Endodermal cell (in vitro differentiated cells): ENCODE measurements around the gene KAT7. TPM values are rescaled to one million over a fixed set of nuclear protein-coding genes. Genes with fewer than 3 reads are reported as not detected.

ENCODE experiments used
- DNase-seq: peaks from one replicate; pipeline ENCODE4 v3.0.0-alpha.2; 2017
- H3K27ac ChIP-seq: 2 replicates; pipeline ENCODE4 v1.5.1; 2013; ENCODE audit warnings: mild to moderate bottlenecking, low read depth, low read length, moderate library complexity
- H3K27me3 ChIP-seq: 2 replicates; pipeline ENCODE4 v1.6.1; 2013; ENCODE audit warnings: mild to moderate bottlenecking, low read length, moderate library complexity; ENCODE audit not compliant: insufficient read depth, control insufficient read depth, poor library complexity, severe bottlenecking
- H3K36me3 ChIP-seq: 2 replicates; pipeline ENCODE4 v1.7.0; 2013; ENCODE audit warnings: mild to moderate bottlenecking, low read length, moderate library complexity; ENCODE audit not compliant: control insufficient read depth, insufficient read depth
- H3K4me1 ChIP-seq: one replicate; pipeline ENCODE4 v1.7.0; 2013; ENCODE audit warnings: low read length; ENCODE audit not compliant: control insufficient read depth, insufficient read depth
- H3K4me3 ChIP-seq: 2 replicates; pipeline ENCODE4 v1.5.1; 2013; ENCODE audit warnings: mild to moderate bottlenecking, low read length, moderate library complexity
- H3K9ac ChIP-seq: 2 replicates; pipeline ENCODE4 v1.6.1; 2013; ENCODE audit warnings: mild to moderate bottlenecking, low read length, moderate library complexity; ENCODE audit not compliant: poor library complexity, severe bottlenecking; ENCODE audit errors: extremely low read depth
- H3K9me3 ChIP-seq: 2 replicates; pipeline ENCODE4 v1.6.1; 2013; ENCODE audit warnings: mild to moderate bottlenecking, low read length, moderate library complexity; ENCODE audit not compliant: control insufficient read depth
- H3K27ac Mint-ChIP-seq: 2 replicates; pipeline ENCODE4 v1.8.0; 2020; ENCODE audit warnings: mixed read lengths
- H3K27me3 Mint-ChIP-seq: 2 replicates; pipeline ENCODE4 v1.8.0; 2021; ENCODE audit warnings: mild to moderate bottlenecking, mixed read lengths; ENCODE audit not compliant: insufficient read depth
- H3K36me3 Mint-ChIP-seq: 2 replicates; pipeline ENCODE4 v1.8.0; 2020; ENCODE audit warnings: low read depth, mixed read lengths
- H3K4me1 Mint-ChIP-seq: 2 replicates; pipeline ENCODE4 v1.8.0; 2020; ENCODE audit warnings: mixed read lengths
- H3K4me3 Mint-ChIP-seq: 2 replicates; pipeline ENCODE4 v1.8.0; 2020; ENCODE audit warnings: mild to moderate bottlenecking, moderate library complexity, mixed read lengths
- H3K9me3 Mint-ChIP-seq: 2 replicates; pipeline ENCODE4 v1.8.0; 2020; ENCODE audit warnings: mild to moderate bottlenecking, mixed read lengths
- CTCF ChIP-seq: fragments of 200-600 bp; sonication (generic); conservative IDR thresholded peaks from 2 replicates; pipeline ENCODE4 v1.5.0; 2021; ENCODE audit warnings: antibody characterized with exemption, mild to moderate bottlenecking
- WGBS, 2 experiments: methylation state at CpG; one replicate each; pipeline versions ENCODE4 v1.1.5 to v1.1.7; 2013; ENCODE audit warnings: missing lambda C conversion rate in 2 of 2, mixed read lengths in 1 of 2; ENCODE audit not compliant: insufficient coverage in 1 of 2, insufficient read length in 1 of 2; 5-methylcytosine and 5-hydroxymethylcytosine counted together
- total RNA-seq, 2 donors: library from RNA; stranded (reverse); fragmentation: NEBNext Ultra II Directional in 1 of 2; extraction: Animal tissue kit (Norgen Biotek cat#: 25700) in 1 of 2; gene quantifications; 2 replicates in 1 of 2; 3 replicates in 1 of 2; pipeline ENCODE4 v1.2.1, GENCODE V29; 2021

Gene KAT7
- total RNA-seq, 2 donors from 2014 or later, result 77.8 to 80.5 TPM

- Histone ChIP-seq H3K9ac (no peak overlapping the region), H3K27ac (no peak overlapping the region), H3K4me3 (no peak overlapping the region), H3K9me3 (no peaks in the 10 kb centered on the region), H3K4me1 (no peaks in the 10 kb centered on the region), H3K27me3 (no peaks in the 10 kb centered on the region), H3K36me3 (peaks cover 49% of the 10 kb centered on the region)
- H3K4me3 Mint-ChIP-seq, result no peak overlapping the region
- H3K27me3 Mint-ChIP-seq, result no peaks in the 10 kb centered on the region
- WGBS, 2 experiments, result 98 to 99% methylated on average over 6 to 7 of the region's 7 CpGs
- no peaks in the 10 kb centered on the region for H3K9me3 Mint-ChIP-seq
- H3K36me3 Mint-ChIP-seq, result peaks cover 55% of the 10 kb centered on the region
- no peak for TF ChIP-seq CTCF
- H3K4me1 Mint-ChIP-seq, result no peaks in the 10 kb centered on the region
- DNase-seq, result no peak
- peak overlapping the region; percentile 78 for H3K27ac Mint-ChIP-seq
These were observed 44.5 kb downstream of the KAT7 start for GRCh38 chr17:49832840-49833599.

GRCh38 chr17:49834118-49834743 lies 45.8 kb downstream of the KAT7 start:
- no peak overlapping the region for H3K27ac ChIP-seq
- Mint-ChIP-seq H3K27ac (no peak overlapping the region), H3K27me3 (no peaks in the 10 kb centered on the region), H3K4me1 (no peaks in the 10 kb centered on the region), H3K9me3 (no peaks in the 10 kb centered on the region), H3K36me3 (peaks cover 44% of the 10 kb centered on the region), H3K4me3 (no peak overlapping the region)
- 96 to 99% methylated on average over 16 to 19 of the region's 19 CpGs for WGBS, 2 experiments
- no peak overlapping the region for H3K9ac ChIP-seq
- H3K9me3 ChIP-seq, result no peaks in the 10 kb centered on the region
- H3K36me3 ChIP-seq, result peaks cover 37% of the 10 kb centered on the region
- no peaks in the 10 kb centered on the region for H3K4me1 ChIP-seq
- no peak for DNase-seq
- TF ChIP-seq CTCF, result no peak
- H3K4me3 ChIP-seq, result no peak overlapping the region
- H3K27me3 ChIP-seq, result no peaks in the 10 kb centered on the region

- H3K27ac ChIP-seq, result no peak overlapping the region
- Mint-ChIP-seq H3K36me3 (peaks cover 40% of the 10 kb centered on the region), H3K27me3 (no peaks in the 10 kb centered on the region)
These were observed 47.0 kb downstream of the KAT7 start for GRCh38 chr17:49835472-49835871.

More at GRCh38 chr17:49835472-49835871, 47.0 kb downstream of the KAT7 start:
- H3K4me3 Mint-ChIP-seq, result no peak overlapping the region
- H3K27me3 ChIP-seq, result no peaks in the 10 kb centered on the region
- no peaks in the 10 kb centered on the region for H3K4me1 ChIP-seq
- H3K9ac ChIP-seq, result no peak overlapping the region
- no peak overlapping the region for H3K4me3 ChIP-seq
- peaks cover 28% of the 10 kb centered on the region for H3K36me3 ChIP-seq
- H3K9me3 ChIP-seq, result no peaks in the 10 kb centered on the region
- H3K4me1 Mint-ChIP-seq, result no peaks in the 10 kb centered on the region
- H3K27ac Mint-ChIP-seq, result peak overlapping the region; percentile 22
- no peaks in the 10 kb centered on the region for H3K9me3 Mint-ChIP-seq
- DNase-seq, result no peak
- 94 to 96% methylated on average over 6 to 7 of the region's 7 CpGs for WGBS, 2 experiments
- no peak for TF ChIP-seq CTCF
